NCI-H1105 treated with DMSO at 0.1 percent for 48 hours (cell line): ENCODE data around the gene CROCC.

ENCODE experiments used
- DNase-seq: peaks from one replicate; lab custom pipeline; 2025; lab: John Stamatoyannopoulos, UW

The CROCC gene

DNA sequence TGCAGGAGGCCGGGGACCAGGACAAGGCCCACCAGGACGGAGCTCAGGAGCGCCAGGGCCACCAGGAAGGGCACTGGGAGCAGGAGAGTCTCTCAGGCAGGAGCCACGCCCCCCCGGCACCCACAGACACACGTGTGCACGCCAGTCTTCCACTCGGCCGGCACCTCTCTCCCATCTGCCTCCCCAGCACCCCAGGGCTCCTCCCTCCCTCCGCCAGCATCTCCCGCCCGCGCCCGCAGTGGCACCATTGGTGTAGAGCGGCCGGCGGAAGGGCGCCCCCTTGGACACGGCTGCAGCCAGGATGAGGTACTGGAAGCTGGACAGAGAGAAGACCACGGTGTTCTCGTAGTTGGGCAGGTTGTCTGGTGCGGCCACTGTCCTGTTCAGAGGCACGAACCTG lies 64.8 kb downstream of the CROCC start:
- no peak for DNase-seq

DNA sequence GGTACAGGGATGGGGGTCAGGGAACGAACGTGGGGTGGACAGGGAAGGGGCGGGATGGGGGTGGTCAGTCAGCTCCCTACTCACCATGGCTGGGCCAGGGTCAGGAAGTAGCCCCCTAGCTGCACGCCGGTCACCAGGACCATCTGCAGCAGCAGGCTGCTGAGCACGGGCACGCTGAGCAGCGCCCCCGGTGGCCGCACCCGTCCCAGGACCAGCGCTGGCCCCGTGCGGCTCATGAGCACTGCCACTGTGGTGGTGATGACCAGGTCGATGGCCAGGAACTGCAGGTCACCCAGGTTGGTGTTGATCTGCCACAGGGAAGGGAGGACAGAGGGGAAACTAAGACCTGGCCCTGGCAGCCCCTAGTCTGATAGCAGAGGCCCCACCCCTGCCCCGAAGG lies 65.2 kb downstream of the CROCC start:
- no peak for DNase-seq

DNA sequence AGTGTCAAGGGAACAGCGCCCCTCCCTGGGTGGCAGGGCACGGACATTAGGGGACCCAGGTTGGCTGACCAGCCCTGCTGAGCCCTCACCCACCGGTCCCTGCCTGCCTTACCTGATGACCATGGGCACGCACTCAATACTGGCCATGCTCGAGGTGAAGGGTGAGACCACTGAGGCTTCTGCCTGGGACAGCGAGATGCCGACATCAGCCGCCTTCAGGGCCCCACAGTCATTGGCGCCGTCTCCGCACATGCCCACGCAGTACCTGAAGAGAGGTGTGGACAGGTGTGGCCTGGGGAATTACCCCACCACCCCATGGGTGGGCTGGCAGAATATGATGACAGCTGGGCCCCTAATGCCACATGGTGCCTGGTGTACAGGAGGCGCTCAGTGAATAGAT lies 66.5 kb downstream of the CROCC start:
- DNase-seq = no peak

DNA sequence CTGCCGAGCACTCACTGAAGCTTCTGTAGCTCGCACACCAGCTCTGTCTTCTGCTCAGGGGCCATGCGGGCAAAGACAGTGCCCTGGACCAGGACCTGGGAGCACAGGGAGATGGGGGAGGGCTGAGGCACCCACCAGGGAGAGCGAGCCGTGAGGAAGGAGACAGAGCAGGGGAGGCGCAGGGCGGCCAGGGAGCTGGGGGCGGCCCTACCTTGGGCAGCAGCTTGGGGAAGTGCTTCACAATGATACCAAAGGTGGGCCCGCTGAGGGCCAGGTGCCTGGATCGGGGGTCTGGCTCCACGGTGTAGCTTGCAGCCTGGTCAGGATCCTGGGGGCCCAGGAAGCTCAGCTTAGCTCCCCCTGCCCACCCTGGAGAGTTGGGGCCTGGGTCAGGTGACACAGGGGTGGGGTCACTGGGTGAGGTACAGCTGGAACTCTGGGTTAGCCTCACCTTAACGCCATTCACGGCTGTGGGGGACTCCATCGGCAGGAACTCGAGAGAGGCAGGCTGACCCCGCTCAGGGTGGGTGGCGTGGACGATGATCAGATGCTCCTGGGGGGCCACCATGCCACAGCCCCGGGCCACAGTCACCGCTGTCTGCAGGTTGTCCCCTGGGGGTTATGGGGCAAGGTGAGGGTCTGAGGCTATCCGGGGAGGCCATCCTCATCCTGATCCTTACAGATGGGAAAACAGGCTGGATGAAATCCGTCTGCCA lies 68.1 kb downstream of the CROCC start:
- no peak for DNase-seq

DNA sequence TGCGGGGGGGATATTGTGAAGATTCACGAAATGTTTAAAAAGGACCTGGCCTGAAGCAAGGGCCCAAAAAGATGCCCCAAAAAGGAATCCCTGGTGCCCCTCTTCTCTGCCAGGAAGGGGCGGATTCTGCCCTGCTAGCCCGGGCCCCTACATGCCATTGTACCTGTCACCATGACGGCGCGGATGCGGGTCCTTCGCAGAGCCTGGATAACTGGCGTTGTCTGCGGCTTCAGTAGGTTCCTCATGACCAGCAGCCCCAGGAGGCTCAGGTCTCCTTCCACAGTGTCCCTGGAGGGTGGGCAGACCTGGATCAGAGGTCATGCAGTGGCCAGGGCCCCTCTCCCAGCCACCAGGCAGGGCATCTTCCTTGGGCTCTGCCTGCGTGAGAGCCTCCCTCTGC lies 69.8 kb downstream of the CROCC start:
- no peak for DNase-seq

DNA sequence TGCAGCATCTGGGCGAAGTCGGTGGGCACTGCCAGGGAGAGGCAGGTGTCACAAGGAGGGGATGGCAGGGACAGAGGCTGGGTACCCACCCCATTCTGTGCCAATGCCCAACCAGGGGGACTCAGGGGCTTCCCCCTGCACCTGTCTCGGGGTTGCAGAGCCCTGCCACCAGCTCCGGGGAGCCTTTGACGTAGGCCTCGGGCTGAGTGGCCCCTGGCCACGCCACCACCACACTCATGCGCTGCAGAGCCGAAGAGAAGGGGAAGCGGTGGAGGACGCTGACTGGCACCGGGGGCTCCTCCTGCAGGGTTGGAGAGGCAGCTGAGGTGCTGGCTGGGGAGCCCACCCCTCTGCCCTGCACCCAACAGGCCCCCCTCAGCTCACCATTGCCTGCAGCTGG lies 70.4 kb downstream of the CROCC start:
- no peak for DNase-seq

DNA sequence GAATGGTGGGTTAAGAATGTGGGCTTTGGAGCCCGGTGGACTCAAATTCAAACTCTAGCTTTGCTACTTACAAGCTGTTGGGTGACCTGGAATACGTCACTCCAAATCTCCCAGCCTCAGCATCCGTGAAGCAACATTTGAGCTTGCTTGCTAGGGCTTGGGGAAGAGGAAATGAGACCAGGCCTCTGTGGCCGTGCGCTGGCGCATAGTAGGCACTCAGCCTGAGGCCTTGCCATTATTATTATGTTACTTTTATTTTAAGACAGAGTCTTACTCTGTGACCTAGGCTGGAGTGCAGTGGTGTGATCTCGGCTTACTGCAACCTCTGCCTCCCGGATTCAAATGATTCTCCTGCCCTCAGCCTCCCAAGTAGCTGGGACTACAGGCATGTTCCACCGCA lies 70.9 kb downstream of the CROCC start:
- DNase-seq = no peak

DNA sequence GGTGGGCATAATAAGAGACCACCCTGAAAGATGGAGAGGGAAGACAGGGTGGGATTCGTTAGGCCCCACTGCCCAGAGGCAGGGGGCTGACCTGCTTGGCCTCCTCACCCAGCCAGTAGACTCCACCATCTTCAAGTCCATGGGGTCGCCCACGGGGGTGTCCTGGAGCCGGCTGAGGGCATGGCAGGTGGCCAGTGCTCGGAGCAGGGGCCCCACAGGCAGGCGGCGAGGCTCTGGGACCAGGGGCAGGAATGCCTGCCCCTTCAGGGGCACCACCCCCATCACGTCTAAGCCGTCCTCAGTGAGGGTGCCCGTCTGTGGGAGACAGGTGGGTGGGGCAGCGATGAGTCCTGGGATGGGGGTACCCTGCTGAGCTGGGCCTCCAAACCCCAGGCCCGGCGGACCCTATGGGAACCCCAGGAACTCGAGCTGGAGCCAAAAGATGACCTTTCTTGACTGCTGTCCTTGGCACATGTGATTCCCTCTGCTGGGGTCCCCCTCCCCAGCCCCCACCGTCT lies 71.8 kb downstream of the CROCC start:
- no peak for DNase-seq

- DNase-seq = no peak
These were observed 75.1 kb downstream of the CROCC start for GRCh38 chr1:16996845-16997244.

GRCh38 chr1:16998589-16998988 lies 76.9 kb downstream of the CROCC start:
- DNase-seq = no peak

GRCh38 chr1:16999863-17000262 lies 78.1 kb downstream of the CROCC start:
- DNase-seq = no peak

GRCh38 chr1:17001760-17002523 lies 80.2 kb downstream of the CROCC start:
- DNase-seq = no peak

GRCh38 chr1:17002524-17002902 lies 80.8 kb downstream of the CROCC start:
- no peak for DNase-seq

DNA sequence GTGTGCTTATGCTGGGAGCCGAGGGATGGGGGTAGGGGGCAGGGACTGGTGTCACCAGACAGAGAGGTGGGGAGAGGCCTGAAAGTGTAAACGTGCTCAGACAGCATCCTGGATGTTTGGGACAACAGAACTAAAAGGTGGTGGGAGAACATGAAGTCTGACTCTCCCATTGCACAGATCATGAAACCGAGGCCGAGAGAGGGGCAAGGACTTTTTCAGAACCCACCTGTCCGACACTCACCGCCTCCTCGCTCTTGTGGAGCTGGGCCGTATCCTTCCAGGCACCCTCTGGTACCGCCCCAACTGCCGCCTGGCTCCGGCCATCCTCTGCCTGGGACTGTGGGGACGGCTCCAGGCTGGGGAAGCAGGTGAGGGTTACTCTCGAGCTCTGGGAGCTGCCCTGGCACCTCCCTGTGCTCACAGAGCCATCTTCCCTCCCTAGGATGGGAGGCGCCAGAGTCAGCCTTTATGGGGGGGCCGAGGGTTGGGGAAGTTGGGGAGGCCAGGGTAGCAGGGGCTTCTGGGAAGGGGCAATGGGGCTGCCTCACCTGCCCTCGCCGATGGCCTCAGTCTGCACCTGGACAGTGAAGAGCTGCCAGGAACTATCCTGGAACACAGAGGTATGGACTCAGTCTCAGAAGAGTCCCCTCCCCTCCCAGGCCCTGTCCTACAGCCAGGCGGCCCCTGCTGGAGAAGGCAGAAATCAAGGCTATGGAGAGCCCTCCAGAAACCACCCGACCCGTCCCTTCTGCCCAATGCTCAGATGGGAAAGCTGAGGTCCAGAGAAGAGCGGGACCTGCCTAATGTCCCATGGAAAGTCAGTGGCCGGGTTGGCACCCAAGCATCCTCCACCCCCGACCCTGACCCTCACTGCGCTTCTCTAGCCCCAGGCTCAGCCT lies 83.0 kb downstream of the CROCC start:
- no peak for DNase-seq

DNA sequence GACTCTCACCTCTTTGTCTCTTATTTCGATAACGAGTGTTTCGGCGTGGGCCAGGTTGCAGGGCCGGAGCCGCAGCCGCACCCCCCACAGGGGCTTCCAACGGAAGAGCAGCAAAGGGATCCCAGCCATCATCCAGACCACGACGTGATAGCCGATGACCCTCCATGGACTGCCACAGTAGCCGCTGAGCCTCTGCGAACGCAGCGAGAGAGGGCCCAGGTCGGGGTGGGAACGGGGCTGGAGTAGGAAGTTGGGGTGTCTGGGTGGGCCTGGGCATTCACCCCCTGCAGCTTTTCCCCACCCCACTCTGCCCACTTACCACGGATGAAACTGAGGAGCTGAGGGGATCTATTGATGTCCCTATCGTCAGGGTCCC lies 83.6 kb downstream of the CROCC start:
- no peak for DNase-seq

GRCh38 chr1:17007121-17007520 lies 85.4 kb downstream of the CROCC start:
- DNase-seq = no peak

GRCh38 chr1:17008208-17008855 lies 86.6 kb downstream of the CROCC start:
- DNase-seq = no peak

GRCh38 chr1:17009706-17010105 lies 88.0 kb downstream of the CROCC start:
- DNase-seq = no peak

GRCh38 chr1:17011092-17011438 lies 89.3 kb downstream of the CROCC start:
- no peak for DNase-seq

- peak; percentile 84 for DNase-seq
These were observed 89.9 kb downstream of the CROCC start, which contains the start of gene ATP13A2 for GRCh38 chr1:17011439-17012307. ATP13A2 (minus strand) TSS chr1:17011928; CDS start chr1:17011738, 190 bp downstream.
